CD4-positive, alpha-beta memory T cell (primary cell): ENCODE results near the gene PTRH1. TPM values are rescaled to one million over a fixed set of nuclear protein-coding genes. Genes with fewer than 3 reads are reported as not detected.
A peak's percentile ranks its signal among the peaks of the same experiment; 100 is the strongest.

Experiments
- CTCF ChIA-PET: fragments of 350-600 bp; sonication (Branson Sonifier 250); formaldehyde crosslinking; loops from one replicate; lab custom pipeline; 2021; ENCODE audit warnings: inconsistent platforms; ENCODE audit not compliant: partially characterized antibody; lab: Charles Lee
- POLR2A ChIA-PET: fragments of 350-600 bp; sonication (Branson Sonifier 250); formaldehyde crosslinking; loops from one replicate; lab custom pipeline; 2021; ENCODE audit not compliant: partially characterized antibody; lab: Charles Lee
- DNase-seq, 5 donors: peaks; one replicate each; pipeline versions ENCODE4 v3.0.0 to v3.0.0-alpha.2; 2020 to 2022; ENCODE audit warnings: mixed read lengths in 1 of 5
- H3K27ac ChIP-seq: one replicate; pipeline ENCODE4 v1.7.0; 2013; ENCODE audit warnings: low read depth, low read length
- H3K27me3 ChIP-seq: 2 replicates; pipeline ENCODE4 v1.7.0; 2013; ENCODE audit warnings: mild to moderate bottlenecking, low read length, moderate library complexity; ENCODE audit not compliant: insufficient read depth
- H3K36me3 ChIP-seq: 2 replicates; pipeline ENCODE4 v1.7.0; 2013; ENCODE audit warnings: mild to moderate bottlenecking, low read length, moderate library complexity; ENCODE audit not compliant: insufficient read depth
- H3K4me1 ChIP-seq: 2 replicates; pipeline ENCODE4 v1.7.0; 2013; ENCODE audit warnings: mild to moderate bottlenecking, low read length, moderate library complexity; ENCODE audit not compliant: insufficient read depth
- H3K4me3 ChIP-seq, 2 donors: one replicate each; pipeline ENCODE4 v1.7.0; 2013; ENCODE audit warnings: low read length in 2 of 2, mild to moderate bottlenecking in 1 of 2
- H3K9me3 ChIP-seq, 2 donors: one replicate each; pipeline ENCODE4 v1.7.0; 2013; ENCODE audit warnings: low read length in 2 of 2, control low read depth in 1 of 2; ENCODE audit not compliant: control insufficient read depth in 1 of 2
- H3K27ac Mint-ChIP-seq, 7 donors: one replicate each; pipeline ENCODE4 v1.8.0; 2020 to 2021; ENCODE audit warnings: mixed read lengths in 7 of 7, mild to moderate bottlenecking in 6 of 7, inconsistent platforms in 3 of 7, moderate library complexity in 3 of 7
- H3K27me3 Mint-ChIP-seq, 2 donors: one replicate each; pipeline ENCODE4 v1.8.0; 2020 to 2021; ENCODE audit warnings: mixed read lengths in 2 of 2
- H3K36me3 Mint-ChIP-seq, 2 donors: one replicate each; pipeline ENCODE4 v1.8.0; 2020 to 2021; ENCODE audit warnings: mixed read lengths in 2 of 2, inconsistent platforms in 1 of 2, mild to moderate bottlenecking in 1 of 2
- H3K4me1 Mint-ChIP-seq, 4 donors: one replicate each; pipeline ENCODE4 v1.8.0; 2020 to 2021; ENCODE audit warnings: mixed read lengths in 4 of 4, mild to moderate bottlenecking in 1 of 4
- H3K4me3 Mint-ChIP-seq, 8 donors: one replicate each; pipeline ENCODE4 v1.8.0; 2020 to 2021; ENCODE audit warnings: mixed read lengths in 8 of 8, mild to moderate bottlenecking in 7 of 8, moderate library complexity in 6 of 8, inconsistent platforms in 3 of 8
- H3K9me3 Mint-ChIP-seq, 8 donors: one replicate each; pipeline ENCODE4 v1.8.0; 2020 to 2021; ENCODE audit warnings: mixed read lengths in 8 of 8, mild to moderate bottlenecking in 5 of 8, inconsistent platforms in 3 of 8, moderate library complexity in 1 of 8
- intact Hi-C: fragments of 100-400 bp; cut with micrococcal nuclease; formaldehyde crosslinking; loops from one replicate; pipeline ENCODE4 v1.15.1; 2023
- polyA plus RNA-seq, 2 donors: library from polyadenylated mRNA; unstranded; fragments of 300-500 nt; fragmentation: Illumina TruSeq; gene quantifications; one replicate each; pipeline ENCODE4 v1.2.3, GENCODE V29; 2021
- total RNA-seq, 2 experiments: library from RNA; stranded (reverse); gene quantifications; one replicate each; pipeline ENCODE4 v1.2.3, GENCODE V29; 2021

The PTRH1 gene
- total and polyA plus RNA-seq, 4 experiments from 2014 or later: 7.3 to 31.1 (median 17.0) TPM

DNA sequence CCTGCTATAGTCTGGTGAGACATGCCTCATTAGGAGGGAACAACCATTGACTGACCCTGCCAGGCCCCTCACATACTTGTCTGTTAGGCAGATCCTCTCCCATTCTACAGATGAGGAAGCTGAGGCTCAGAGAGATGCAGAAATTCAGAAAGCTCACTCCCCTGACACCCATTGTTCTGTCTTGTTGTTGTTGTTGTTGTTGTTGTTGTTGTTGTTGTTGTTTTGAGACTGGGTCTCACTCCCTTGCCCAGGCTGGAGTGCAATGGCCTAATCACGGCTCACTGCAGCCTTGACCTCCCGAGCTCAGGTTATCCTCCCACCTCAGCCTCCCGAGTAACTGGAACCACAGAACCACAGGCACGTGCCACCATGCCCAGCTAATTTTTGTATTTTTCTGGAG, 21.8 kb downstream of the PTRH1 start:
- CTCF ChIA-PET: no interaction called here
- H3K4me1 Mint-ChIP-seq: no peaks in the 10 kb centered on the region
- POLR2A ChIA-PET: no interaction called here

GRCh38 chr9:127693143-127693542, 22.3 kb downstream of the PTRH1 start:
- no peaks in the 10 kb centered on the region for H3K27me3 ChIP-seq
- POLR2A ChIA-PET: no interaction called here
- Mint-ChIP-seq H3K9me3 (no peaks in the 10 kb centered on the region), H3K36me3 (peaks cover 7 to 14% of the 10 kb centered on the region in 2 donors), H3K27ac (peak overlapping the region in 1 of 7 donors; percentile 12), H3K27me3 (no peaks in the 10 kb centered on the region), H3K4me1 (no peaks in the 10 kb centered on the region), H3K4me3 (no peak overlapping the region)
- no peak overlapping the region for H3K27ac ChIP-seq
- H3K4me3 ChIP-seq: no peak overlapping the region
- no peaks in the 10 kb centered on the region for H3K36me3 ChIP-seq
- intact Hi-C loops: no loop called here
- CTCF ChIA-PET: no interaction called here
- no peaks in the 10 kb centered on the region for H3K4me1 ChIP-seq
- H3K9me3 ChIP-seq: no peaks in the 10 kb centered on the region
- no peak for DNase-seq

More for the DNA sequence above, 21.8 kb downstream of the PTRH1 start:
- no peak for DNase-seq
- Mint-ChIP-seq H3K36me3 (peaks cover 7 to 14% of the 10 kb centered on the region in 2 donors), H3K4me3 (no peak overlapping the region), H3K27ac (no peak overlapping the region), H3K27me3 (no peaks in the 10 kb centered on the region), H3K9me3 (no peaks in the 10 kb centered on the region)
- no peaks in the 10 kb centered on the region for H3K9me3 ChIP-seq
- no peak overlapping the region for H3K4me3 ChIP-seq
- intact Hi-C loops: no loop called here
- H3K27me3 ChIP-seq: no peaks in the 10 kb centered on the region
- H3K36me3 ChIP-seq: no peaks in the 10 kb centered on the region
- no peak overlapping the region for H3K27ac ChIP-seq
- no peaks in the 10 kb centered on the region for H3K4me1 ChIP-seq

- Histone ChIP-seq H3K27ac (no peak overlapping the region), H3K4me1 (no peaks in the 10 kb centered on the region), H3K36me3 (no peaks in the 10 kb centered on the region), H3K9me3 (no peaks in the 10 kb centered on the region), H3K27me3 (no peaks in the 10 kb centered on the region), H3K4me3 (no peak overlapping the region)
- CTCF ChIA-PET: no interaction called here
- H3K4me3 Mint-ChIP-seq: no peak overlapping the region
- no peak for DNase-seq
- no peaks in the 10 kb centered on the region for H3K9me3 Mint-ChIP-seq
- intact Hi-C loops: no loop called here
- H3K4me1 Mint-ChIP-seq: no peaks in the 10 kb centered on the region
- no peaks in the 10 kb centered on the region for H3K27me3 Mint-ChIP-seq
- no peak overlapping the region for H3K27ac Mint-ChIP-seq
- POLR2A ChIA-PET: no interaction called here
- peaks cover 7 to 14% of the 10 kb centered on the region in 2 donors for H3K36me3 Mint-ChIP-seq
Observed at GRCh38 chr9:127692071-127692470, 23.4 kb downstream of the PTRH1 start.

GRCh38 chr9:127690735-127691134, 24.7 kb downstream of the PTRH1 start:
- no peak for DNase-seq
- ChIA-PET POLR2A (no interaction called here), CTCF (no interaction called here)
- H3K4me3 Mint-ChIP-seq: no peak overlapping the region
- H3K27me3 ChIP-seq: no peaks in the 10 kb centered on the region
- no peaks in the 10 kb centered on the region for H3K4me1 Mint-ChIP-seq
- no peaks in the 10 kb centered on the region for H3K4me1 ChIP-seq
- no peak overlapping the region for H3K4me3 ChIP-seq
- H3K9me3 Mint-ChIP-seq: no peaks in the 10 kb centered on the region
- peak overlapping the region in 1 of 7 donors; percentile 29 for H3K27ac Mint-ChIP-seq
- intact Hi-C loops: no loop called here
- H3K9me3 ChIP-seq: no peaks in the 10 kb centered on the region
- peaks cover 7 to 14% of the 10 kb centered on the region in 2 donors for H3K36me3 Mint-ChIP-seq
- no peaks in the 10 kb centered on the region for H3K27me3 Mint-ChIP-seq
- H3K27ac ChIP-seq: no peak overlapping the region
- no peaks in the 10 kb centered on the region for H3K36me3 ChIP-seq

DNA sequence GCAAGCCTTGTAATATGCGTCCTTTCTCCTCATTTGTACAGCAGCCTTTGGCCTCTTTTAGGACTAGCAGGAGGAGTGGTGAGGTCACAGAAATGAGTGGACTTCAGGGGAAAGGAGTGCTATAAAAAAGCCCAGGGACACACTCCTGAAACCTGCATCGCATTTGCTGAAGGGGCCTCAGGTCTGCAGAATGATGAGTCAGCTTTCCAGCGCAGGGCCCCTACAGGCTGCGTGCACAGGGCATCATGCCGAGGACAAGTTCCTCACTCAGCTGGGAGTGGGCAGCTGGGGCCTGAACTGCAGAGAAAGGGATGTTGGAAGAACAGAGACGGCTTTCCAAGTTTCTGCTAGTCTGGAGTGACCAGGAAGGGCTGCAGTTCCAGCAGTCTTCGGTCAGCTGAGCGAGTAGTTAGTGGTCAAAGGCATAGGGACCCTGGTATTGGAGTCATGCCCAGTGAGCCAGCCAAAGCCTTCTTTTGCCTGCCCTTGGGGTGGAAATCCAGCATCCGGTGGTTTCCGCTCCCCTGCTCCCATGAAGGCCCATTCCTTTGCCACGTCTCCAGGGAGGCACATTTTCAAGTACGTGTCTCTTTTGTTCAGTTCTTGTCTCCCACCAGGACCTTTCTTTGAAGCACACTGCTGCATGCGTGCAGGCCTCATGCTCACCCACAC, 26.0 kb downstream of the PTRH1 start:
- Mint-ChIP-seq H3K9me3 (no peaks in the 10 kb centered on the region), H3K27ac (no peak overlapping the region), H3K4me3 (no peak overlapping the region), H3K27me3 (no peaks in the 10 kb centered on the region), H3K4me1 (no peaks in the 10 kb centered on the region), H3K36me3 (peaks cover 9 to 14% of the 10 kb centered on the region in 2 donors)
- Histone ChIP-seq H3K9me3 (no peaks in the 10 kb centered on the region), H3K4me1 (no peaks in the 10 kb centered on the region), H3K36me3 (no peaks in the 10 kb centered on the region), H3K27me3 (no peaks in the 10 kb centered on the region), H3K4me3 (no peak overlapping the region), H3K27ac (no peak overlapping the region)
- POLR2A ChIA-PET: no interaction called here
- CTCF ChIA-PET: no interaction called here
- no peak for DNase-seq
- intact Hi-C loops: no loop called here

DNA sequence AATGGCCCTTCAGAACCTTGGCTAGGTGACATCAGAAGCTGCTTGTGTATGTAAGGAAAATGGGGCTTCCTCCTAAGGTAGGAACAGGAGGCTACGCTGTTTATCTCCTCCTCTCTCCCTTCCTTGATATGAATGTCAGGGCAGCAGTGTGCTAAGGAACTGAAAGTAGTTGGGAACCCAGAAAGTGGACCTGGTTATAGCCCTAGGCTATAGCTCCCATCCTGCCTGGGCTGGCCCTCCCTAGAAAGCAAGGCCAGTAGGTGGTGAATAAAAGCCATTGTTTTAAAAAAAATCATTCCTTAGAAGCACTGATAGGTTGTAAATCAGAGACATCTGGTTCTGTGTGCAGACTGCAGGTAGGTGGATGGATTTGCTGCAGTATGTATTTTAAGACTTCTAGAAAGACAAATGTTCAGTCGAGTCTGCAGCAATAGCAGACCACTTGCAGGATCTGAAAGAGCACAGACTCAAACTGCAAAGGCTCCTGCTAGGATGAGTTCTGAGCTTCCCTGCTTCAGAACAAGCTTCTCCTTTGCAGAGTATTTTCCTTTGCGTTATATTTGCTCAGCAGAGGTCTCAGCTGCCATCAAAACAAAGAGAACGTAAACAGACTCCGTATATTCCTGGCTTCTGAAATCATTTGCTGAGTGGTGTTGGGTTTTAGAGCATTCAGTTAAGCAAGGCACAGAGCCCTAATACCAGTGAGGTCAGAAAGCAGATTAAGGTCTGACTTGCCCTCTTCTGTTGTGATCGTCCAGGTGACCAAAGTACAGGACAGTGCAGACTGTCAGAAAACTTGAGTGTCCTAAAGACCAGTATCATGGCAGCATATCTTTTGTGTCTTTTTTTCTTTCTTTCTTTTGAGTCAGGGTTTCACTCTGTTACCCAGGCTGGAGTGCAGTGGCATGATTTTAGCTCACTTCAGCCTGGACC, 28.7 kb downstream of the PTRH1 start:
- H3K27me3 ChIP-seq: no peaks in the 10 kb centered on the region
- POLR2A ChIA-PET: no interaction called here
- Mint-ChIP-seq H3K4me1 (no peaks in the 10 kb centered on the region), H3K27me3 (no peaks in the 10 kb centered on the region), H3K36me3 (peaks cover 8 to 13% of the 10 kb centered on the region in 2 donors), H3K4me3 (no peak overlapping the region), H3K27ac (no peak overlapping the region), H3K9me3 (no peaks in the 10 kb centered on the region)
- CTCF ChIA-PET: interaction anchor here (1.1 kb wide), 1 partner anchor 48 kb away, joined by 3 read pairs; the partner anchor contains the start of gene TOR2A
- no peak overlapping the region for H3K4me3 ChIP-seq
- H3K9me3 ChIP-seq: no peaks in the 10 kb centered on the region
- intact Hi-C loops: no loop called here
- DNase-seq: no peak
- H3K36me3 ChIP-seq: no peaks in the 10 kb centered on the region
- no peaks in the 10 kb centered on the region for H3K4me1 ChIP-seq
- H3K27ac ChIP-seq: no peak overlapping the region

DNA sequence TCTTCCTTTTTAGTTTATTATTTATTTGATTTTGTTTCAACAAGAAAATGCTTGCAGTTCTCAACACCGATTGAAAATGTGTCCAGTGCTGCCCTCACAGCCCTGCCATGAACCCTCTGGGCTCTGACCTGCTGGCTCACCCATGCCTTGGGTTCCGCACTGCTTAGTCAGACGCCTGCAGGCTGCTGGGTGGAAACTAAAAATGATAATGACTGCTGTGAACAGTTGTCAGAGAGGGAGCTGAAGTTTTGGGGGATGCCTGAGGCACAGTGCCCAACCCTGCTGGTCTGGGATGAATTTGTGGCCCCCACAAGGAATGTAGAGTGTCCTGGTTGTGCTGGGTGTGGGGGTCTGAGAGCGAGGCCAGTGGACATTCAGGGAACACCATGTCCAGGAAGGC, 30.9 kb downstream of the PTRH1 start:
- Mint-ChIP-seq H3K4me3 (no peak overlapping the region), H3K9me3 (no peaks in the 10 kb centered on the region), H3K27me3 (no peaks in the 10 kb centered on the region), H3K4me1 (no peaks in the 10 kb centered on the region), H3K27ac (no peak overlapping the region), H3K36me3 (peaks cover 13 to 14% of the 10 kb centered on the region in 2 donors)
- DNase-seq: no peak
- no peaks in the 10 kb centered on the region for H3K36me3 ChIP-seq
- no peak overlapping the region for H3K27ac ChIP-seq
- ChIA-PET POLR2A (no interaction called here), CTCF (no interaction called here)
- H3K27me3 ChIP-seq: no peaks in the 10 kb centered on the region
- H3K4me3 ChIP-seq: no peak overlapping the region
- no peaks in the 10 kb centered on the region for H3K9me3 ChIP-seq
- intact Hi-C loops: no loop called here
- H3K4me1 ChIP-seq: no peaks in the 10 kb centered on the region
